GM19467 (cell line): Measurements from ENCODE around the gene NELFE.
A peak's percentile ranks its signal among the peaks of the same experiment; 100 is the strongest.

Source experiments
- ATAC-seq: cut with Tn5 transposase; IDR thresholded peaks from one replicate; pipeline ENCODE4 v1.9.1; 2021; ENCODE audit warnings: mild to moderate bottlenecking, moderate library complexity; ENCODE audit not compliant: unreplicated experiment

Gene NELFE

GRCh38 chr6:31972709-31973350, 14.1 kb upstream of the NELFE start:
- no peak for ATAC-seq

- peak; percentile 85 for ATAC-seq
Measured at GRCh38 chr6:31971993-31972708, 13.4 kb upstream of the NELFE start, which contains the start of gene DXO. Gene DXO (minus strand): TSS chr6:31972138. CDS start chr6:31971675, 463 bp downstream.

- ATAC-seq, result no peak
Measured at GRCh38 chr6:31971279-31971992, 12.7 kb upstream of the NELFE start.

GRCh38 chr6:31970604-31971271, 12.0 kb upstream of the NELFE start:
- no peak for ATAC-seq

GRCh38 chr6:31969712-31970603, 11.2 kb upstream of the NELFE start:
- no peak for ATAC-seq

GRCh38 chr6:31968791-31969711, 10.3 kb upstream of the NELFE start:
- no peak for ATAC-seq

- no peak for ATAC-seq
Measured at GRCh38 chr6:31968326-31968725, 9.6 kb upstream of the NELFE start.

- no peak for ATAC-seq
Measured at GRCh38 chr6:31967926-31968320, 9.2 kb upstream of the NELFE start.

- no peak for ATAC-seq
Measured at GRCh38 chr6:31966997-31967925, 8.5 kb upstream of the NELFE start.

GRCh38 chr6:31966506-31966905, 7.7 kb upstream of the NELFE start:
- ATAC-seq, result no peak

- no peak for ATAC-seq
Measured at GRCh38 chr6:31965700-31966099, 6.9 kb upstream of the NELFE start.

- no peak for ATAC-seq
Measured at GRCh38 chr6:31963921-31964320, 5.2 kb upstream of the NELFE start.

- no peak for ATAC-seq
Measured at GRCh38 chr6:31961616-31962015, 2.8 kb upstream of the NELFE start.

GRCh38 chr6:31958412-31958740, 395 bp downstream of the NELFE start:
- peak; percentile 8 for ATAC-seq

GRCh38 chr6:31956796-31957195, 2.0 kb downstream of the NELFE start:
- ATAC-seq, result no peak

GRCh38 chr6:31954511-31954910, 4.3 kb downstream of the NELFE start:
- ATAC-seq, result no peak

GRCh38 chr6:31952890-31953289, 5.9 kb downstream of the NELFE start:
- no peak for ATAC-seq

GRCh38 chr6:31952140-31952805, 6.5 kb downstream of the NELFE start:
- ATAC-seq, result no peak
